HCT116 (cell line): Measurements from ENCODE around the gene TMPO.

Experiments used
- CTCF ChIP-seq, 3 experiments: fragments of 200-600 bp in 1 of 3; sonication (generic) in 1 of 3; IDR thresholded peaks in 2 of 3; conservative IDR thresholded peaks in 1 of 3; 2 replicates each; pipeline ENCODE4 v1.5.1; 2012 to 2017; ENCODE audit warnings: low read depth in 2 of 3, low read length in 2 of 3, antibody characterized with exemption in 1 of 3, borderline replicate concordance in 1 of 3, control low read depth in 1 of 3, mild to moderate bottlenecking in 1 of 3, mixed read lengths in 1 of 3, mixed run types in 1 of 3, moderate library complexity in 1 of 3; ENCODE audit not compliant: insufficient read depth in 1 of 3
- POLR2A ChIP-seq: IDR thresholded peaks from 2 replicates; pipeline ENCODE4 v1.7.0; 2011; ENCODE audit warnings: borderline replicate concordance; ENCODE audit not compliant: insufficient read depth, insufficient read length; ENCODE audit errors: extremely low read depth
- RAD21 ChIP-seq: IDR thresholded peaks from 2 replicates; pipeline ENCODE4 v1.6.1; 2012; ENCODE audit warnings: low read depth, mild to moderate bottlenecking
- YY1 ChIP-seq: IDR thresholded peaks from 2 replicates; pipeline ENCODE4 v1.6.1; 2011; ENCODE audit warnings: low read length, low read depth, moderate library complexity, mild to moderate bottlenecking; ENCODE audit not compliant: insufficient replicate concordance; ENCODE audit errors: extremely low read depth
- TF ChIP-seq, protein P1 (sequence below): IDR thresholded peaks from 2 replicates; pipeline ENCODE4 v1.6.1; 2012; ENCODE audit warnings: low read depth
- TF ChIP-seq, protein P2 (sequence below): IDR thresholded peaks from 2 replicates; pipeline ENCODE4 v1.6.1; 2012

DNA sequence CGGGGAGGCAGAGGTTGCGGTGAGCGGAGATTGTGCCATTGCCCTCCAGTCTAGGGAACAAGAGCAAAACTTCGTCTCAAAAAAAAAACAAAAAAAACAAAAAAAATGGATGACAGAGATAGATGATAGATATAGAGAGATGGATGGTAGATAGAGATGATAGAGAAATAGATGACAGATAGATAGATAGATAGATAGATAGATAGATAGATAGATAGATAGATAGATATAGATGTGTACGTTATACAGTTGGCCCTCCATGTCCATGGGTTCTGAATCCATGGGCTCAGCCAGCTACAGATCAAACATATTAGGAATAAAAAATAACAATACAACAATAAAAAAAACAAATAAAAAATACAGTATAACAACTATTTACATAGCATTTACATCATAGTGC is 65.3 kb downstream of the TMPO start:
- TF ChIP-seq CTCF (IDR thresholded peaks at IDR 0.05 in 2 of 3, conservative IDR thresholded peaks at IDR 0.05 in 1 of 3; ENCODE audit: borderline replicate concordance in 1 of 3, insufficient read depth in 1 of 3, low read depth in 2 of 3, low read length in 2 of 3) (no peak), RAD21 (no peak), YY1 (no peak), POLR2A (no peak)
- TF ChIP-seq, protein P1, sequence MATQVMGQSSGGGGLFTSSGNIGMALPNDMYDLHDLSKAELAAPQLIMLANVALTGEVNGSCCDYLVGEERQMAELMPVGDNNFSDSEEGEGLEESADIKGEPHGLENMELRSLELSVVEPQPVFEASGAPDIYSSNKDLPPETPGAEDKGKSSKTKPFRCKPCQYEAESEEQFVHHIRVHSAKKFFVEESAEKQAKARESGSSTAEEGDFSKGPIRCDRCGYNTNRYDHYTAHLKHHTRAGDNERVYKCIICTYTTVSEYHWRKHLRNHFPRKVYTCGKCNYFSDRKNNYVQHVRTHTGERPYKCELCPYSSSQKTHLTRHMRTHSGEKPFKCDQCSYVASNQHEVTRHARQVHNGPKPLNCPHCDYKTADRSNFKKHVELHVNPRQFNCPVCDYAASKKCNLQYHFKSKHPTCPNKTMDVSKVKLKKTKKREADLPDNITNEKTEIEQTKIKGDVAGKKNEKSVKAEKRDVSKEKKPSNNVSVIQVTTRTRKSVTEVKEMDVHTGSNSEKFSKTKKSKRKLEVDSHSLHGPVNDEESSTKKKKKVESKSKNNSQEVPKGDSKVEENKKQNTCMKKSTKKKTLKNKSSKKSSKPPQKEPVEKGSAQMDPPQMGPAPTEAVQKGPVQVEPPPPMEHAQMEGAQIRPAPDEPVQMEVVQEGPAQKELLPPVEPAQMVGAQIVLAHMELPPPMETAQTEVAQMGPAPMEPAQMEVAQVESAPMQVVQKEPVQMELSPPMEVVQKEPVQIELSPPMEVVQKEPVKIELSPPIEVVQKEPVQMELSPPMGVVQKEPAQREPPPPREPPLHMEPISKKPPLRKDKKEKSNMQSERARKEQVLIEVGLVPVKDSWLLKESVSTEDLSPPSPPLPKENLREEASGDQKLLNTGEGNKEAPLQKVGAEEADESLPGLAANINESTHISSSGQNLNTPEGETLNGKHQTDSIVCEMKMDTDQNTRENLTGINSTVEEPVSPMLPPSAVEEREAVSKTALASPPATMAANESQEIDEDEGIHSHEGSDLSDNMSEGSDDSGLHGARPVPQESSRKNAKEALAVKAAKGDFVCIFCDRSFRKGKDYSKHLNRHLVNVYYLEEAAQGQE: no peak
- TF ChIP-seq, protein P2, sequence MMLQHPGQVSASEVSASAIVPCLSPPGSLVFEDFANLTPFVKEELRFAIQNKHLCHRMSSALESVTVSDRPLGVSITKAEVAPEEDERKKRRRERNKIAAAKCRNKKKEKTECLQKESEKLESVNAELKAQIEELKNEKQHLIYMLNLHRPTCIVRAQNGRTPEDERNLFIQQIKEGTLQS: no peak
